NAMALWA (cell line): Measurements from ENCODE around the gene NPTN.

ENCODE experiments used
- DNase-seq: peaks from one replicate; pipeline ENCODE4 v3.0.0-alpha.2; 2015; ENCODE audit warnings: low spot score

Gene NPTN

GRCh38 chr15:73631915-73632669, 1.1 kb downstream of the NPTN start:
- DNase-seq = peak; percentile 38

- DNase-seq = no peak
Observed at GRCh38 chr15:73630921-73631362, 2.2 kb downstream of the NPTN start.

- no peak for DNase-seq
Observed at GRCh38 chr15:73629798-73630429, 3.3 kb downstream of the NPTN start.

- no peak for DNase-seq
Observed at GRCh38 chr15:73628976-73629797, 4.0 kb downstream of the NPTN start.

GRCh38 chr15:73628102-73628501, 5.1 kb downstream of the NPTN start:
- DNase-seq = no peak

GRCh38 chr15:73626072-73626471, 7.1 kb downstream of the NPTN start:
- DNase-seq = no peak

GRCh38 chr15:73624530-73624929, 8.7 kb downstream of the NPTN start:
- no peak for DNase-seq

- DNase-seq = no peak
Observed at GRCh38 chr15:73621286-73621826, 11.8 kb downstream of the NPTN start.

- no peak for DNase-seq
Observed at GRCh38 chr15:73620078-73620477, 13.1 kb downstream of the NPTN start.

GRCh38 chr15:73617913-73618312, 15.3 kb downstream of the NPTN start:
- DNase-seq = no peak

- DNase-seq = no peak
Observed at GRCh38 chr15:73617301-73617831, 15.8 kb downstream of the NPTN start.

- DNase-seq = no peak
Observed at GRCh38 chr15:73608941-73609340, 24.2 kb downstream of the NPTN start.

GRCh38 chr15:73608475-73608874, 24.7 kb downstream of the NPTN start:
- no peak for DNase-seq

GRCh38 chr15:73607843-73608242, 25.3 kb downstream of the NPTN start:
- DNase-seq = no peak

- no peak for DNase-seq
Observed at GRCh38 chr15:73607405-73607804, 25.8 kb downstream of the NPTN start.

GRCh38 chr15:73605759-73606436, 27.3 kb downstream of the NPTN start:
- DNase-seq = no peak

- no peak for DNase-seq
Observed at GRCh38 chr15:73604477-73604876, 28.7 kb downstream of the NPTN start.

- DNase-seq = no peak
Observed at GRCh38 chr15:73602992-73603391, 30.2 kb downstream of the NPTN start.

GRCh38 chr15:73602446-73602843, 30.7 kb downstream of the NPTN start:
- no peak for DNase-seq

- no peak for DNase-seq
Observed at GRCh38 chr15:73601451-73602445, 31.4 kb downstream of the NPTN start.
